HG02885 (cell line): ENCODE results near the gene SCP2D1.
"Not testable (repeated sequence)": the region's sequence is repeated elsewhere in the genome, so short reads cannot be mapped to it uniquely, and the experiment has no call there.

Experiments
- ATAC-seq: cut with Tn5 transposase; IDR thresholded peaks from one replicate; pipeline ENCODE4 v1.9.1; 2021; ENCODE audit warnings: mild to moderate bottlenecking; ENCODE audit not compliant: unreplicated experiment, poor library complexity

SCP2D1 gene

DNA sequence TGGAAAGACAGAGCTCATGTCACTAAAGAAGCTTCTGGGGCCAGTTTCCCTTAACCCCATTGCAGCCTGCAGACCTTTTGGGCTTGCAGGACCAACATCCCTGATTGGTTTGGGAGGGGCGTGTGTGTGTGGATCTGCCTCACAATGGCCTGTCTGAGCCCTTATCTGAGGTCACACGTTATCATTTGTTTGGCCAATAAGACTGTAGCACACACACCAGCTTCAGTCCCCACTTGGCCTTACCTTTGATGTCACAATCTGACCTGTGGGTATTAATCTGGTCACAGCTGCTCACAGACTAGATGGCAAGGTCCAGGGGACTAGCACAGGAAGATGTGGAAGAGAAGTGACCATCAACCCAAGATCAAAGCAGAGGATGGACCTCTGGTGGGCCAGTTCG is at the start of gene SCP2D1:
Gene SCP2D1 (plus strand): TSS at position 301 of the 400 bp plus-strand sequence. CDS start 33 bp downstream, at position 334.
- ATAC-seq, result no peak

DNA sequence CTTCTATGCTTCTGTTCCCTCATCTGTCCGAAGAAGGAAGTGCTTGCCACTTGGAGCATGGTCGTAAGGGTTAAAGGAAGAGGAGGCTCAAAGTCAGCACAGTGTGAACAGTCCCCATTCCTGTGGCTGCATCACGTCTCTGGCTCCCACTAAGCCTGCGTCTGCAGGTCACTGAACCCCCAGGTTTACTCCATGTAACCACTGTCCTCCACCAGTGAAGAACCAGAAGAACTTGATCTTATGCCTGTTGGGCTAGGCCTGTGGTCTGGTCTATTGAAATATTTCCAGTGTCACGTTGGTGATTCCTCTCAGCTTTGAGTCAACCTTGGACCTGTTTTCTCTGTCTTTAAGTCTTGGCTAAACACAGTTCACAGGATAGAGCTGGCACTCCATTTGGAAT is 45.9 kb upstream of the SCP2D1 start:
- no peak for ATAC-seq

- ATAC-seq, result no peak
Measured at GRCh38 chr20:18773566-18773965, 40.0 kb upstream of the SCP2D1 start.

DNA sequence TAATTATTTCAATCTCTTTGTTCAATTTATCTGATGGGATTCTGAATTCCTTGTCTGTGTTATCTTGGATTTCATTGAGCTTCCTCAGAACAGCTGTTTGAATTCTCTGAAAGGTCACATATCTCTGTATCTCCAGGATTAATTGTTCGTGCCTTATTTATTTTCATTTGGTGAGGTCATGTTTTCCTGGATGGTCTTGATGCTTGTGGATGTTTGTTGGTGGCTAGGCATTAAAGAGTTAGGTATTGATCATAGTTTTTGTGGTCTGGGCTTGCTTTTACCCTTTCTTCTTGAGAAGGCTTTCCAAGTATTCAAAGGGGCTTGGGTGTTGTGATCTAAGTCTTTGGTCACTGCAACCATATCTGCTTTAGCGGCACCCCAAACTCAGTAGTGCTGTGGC is 39.4 kb upstream of the SCP2D1 start:
- no peak for ATAC-seq

DNA sequence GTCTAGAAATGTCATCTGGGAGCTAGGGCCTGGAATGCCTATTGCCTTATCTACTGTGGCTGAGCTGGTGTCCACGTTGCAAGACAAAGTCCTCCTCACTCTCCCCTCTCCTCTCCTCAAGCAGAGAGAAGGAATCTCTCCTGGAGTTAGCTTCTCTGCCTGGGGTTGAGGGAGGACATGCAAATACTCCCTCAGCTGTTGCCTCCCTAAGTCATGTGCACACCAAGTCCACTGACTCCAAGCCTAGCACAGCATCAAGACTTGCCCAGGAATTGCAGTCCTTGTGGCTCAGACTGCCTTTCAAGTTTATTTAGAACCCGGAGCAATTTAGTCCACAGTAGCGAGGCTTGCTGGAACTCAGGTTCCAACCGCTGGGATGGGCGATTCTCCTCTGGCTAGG is 38.0 kb upstream of the SCP2D1 start:
- no peak for ATAC-seq

GRCh38 chr20:18778690-18779392 is 34.7 kb upstream of the SCP2D1 start:
- no peak for ATAC-seq

- no peak for ATAC-seq
Measured at GRCh38 chr20:18780385-18781130, 33.0 kb upstream of the SCP2D1 start.

DNA sequence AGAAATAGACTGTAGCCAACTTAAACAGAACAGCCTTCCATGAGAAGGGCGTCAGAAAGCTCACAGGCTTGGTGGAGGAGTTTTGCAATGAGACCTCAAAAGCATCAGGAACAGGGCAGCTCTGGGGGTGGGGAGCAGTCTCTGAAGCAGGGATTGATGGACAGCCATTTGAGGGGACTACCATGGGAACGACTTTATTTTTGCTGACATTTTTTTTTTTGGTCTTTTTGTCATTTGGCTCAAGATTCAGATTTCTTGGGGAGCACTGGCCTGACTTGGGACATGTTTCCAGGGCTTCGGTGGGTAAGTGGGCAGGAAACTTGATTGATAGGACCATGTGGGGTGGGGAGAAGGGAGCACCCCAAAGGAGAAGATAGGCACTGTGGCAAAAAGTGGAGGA is 32.1 kb upstream of the SCP2D1 start:
- ATAC-seq, result no peak

DNA sequence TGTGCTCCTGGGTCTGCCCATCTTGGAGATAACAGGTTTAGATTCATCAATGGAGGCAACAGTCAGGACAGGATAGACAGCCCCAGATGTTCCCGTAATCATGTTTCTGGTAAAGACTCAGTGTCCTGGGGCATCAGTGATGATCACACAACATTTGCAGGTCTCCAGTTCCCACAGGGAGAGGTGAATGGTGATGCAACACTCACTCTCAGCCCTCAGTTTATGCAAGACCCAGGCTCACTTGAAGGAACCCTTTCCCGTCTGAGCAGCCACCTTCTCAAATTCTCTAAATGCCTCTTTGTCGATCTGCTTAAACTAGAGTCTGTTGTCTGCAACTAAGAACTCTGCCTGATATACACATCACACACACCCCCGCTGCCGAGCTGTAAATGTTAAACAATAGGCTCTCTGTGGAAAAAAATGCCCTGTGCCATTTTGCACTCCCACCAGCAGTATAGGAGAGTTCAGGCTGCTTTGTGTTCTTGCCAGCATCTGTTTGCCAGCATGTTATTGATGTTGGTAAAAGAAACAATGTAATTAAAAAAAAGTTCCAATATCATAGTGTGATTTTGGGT is 30.1 kb upstream of the SCP2D1 start:
- ATAC-seq, result no peak

DNA sequence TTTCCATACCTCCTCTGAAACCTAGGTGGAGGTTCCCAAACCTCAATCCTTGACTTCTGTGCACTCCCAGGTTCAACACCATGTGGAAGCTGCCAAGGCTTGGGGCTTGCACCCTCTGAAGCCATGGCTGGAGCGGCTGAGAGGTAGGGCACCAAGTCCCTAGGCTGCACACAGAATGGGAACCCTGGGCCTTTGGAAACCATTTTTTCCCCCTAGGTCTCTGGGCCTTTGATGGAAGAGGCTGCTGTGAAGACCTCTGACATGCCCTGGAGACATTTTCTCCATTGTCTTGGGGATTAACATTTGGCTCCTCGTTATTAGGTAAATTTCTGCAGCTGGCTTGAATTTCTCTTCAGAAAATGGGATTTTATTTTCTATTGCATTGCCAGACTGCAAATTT is 26.5 kb upstream of the SCP2D1 start:
- not testable (repeated sequence) for ATAC-seq

GRCh38 chr20:18788021-18788420 is 25.6 kb upstream of the SCP2D1 start:
- ATAC-seq, result no peak

GRCh38 chr20:18790787-18791186 is 22.8 kb upstream of the SCP2D1 start:
- no peak for ATAC-seq

- peak; percentile 98 for ATAC-seq
Measured at GRCh38 chr20:18793625-18794427, 19.8 kb upstream of the SCP2D1 start.

DNA sequence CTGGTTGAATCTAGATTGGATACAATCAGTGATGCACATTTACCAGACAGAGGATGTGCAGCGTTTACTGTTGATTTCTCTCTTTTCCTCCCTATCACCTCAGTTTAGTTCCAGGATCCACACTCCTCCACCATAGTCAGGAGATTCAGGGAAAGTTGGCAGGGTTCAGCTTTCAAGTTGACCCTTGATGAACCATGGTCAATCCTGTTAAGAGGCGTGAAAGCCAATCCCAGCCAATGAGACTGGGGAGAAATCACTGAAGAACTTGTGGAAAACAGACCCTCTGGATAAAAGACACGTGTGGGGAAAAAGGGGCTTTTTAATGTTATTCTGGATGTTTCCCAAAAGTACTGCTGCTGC is 19.2 kb upstream of the SCP2D1 start:
- no peak for ATAC-seq

DNA sequence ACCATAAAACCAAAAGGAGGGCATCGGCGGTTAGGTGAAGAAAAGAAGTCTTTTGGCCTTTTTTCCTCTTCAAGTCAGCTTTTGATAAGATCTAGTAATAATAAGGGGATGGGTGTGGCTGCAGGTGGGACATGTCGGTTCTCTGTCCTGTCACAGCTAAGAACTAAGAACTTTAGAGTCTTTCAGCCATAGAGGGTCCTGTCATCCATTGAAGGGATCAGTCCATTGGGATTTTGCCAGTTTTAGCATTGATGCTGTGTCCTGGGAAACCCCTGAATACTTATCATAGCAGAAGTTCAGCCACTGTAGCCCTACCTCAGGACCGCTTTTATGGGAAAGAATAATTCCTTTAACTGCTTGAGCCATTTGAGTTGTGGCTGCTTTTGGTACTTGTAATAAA is 18.2 kb upstream of the SCP2D1 start:
- ATAC-seq, result no peak

DNA sequence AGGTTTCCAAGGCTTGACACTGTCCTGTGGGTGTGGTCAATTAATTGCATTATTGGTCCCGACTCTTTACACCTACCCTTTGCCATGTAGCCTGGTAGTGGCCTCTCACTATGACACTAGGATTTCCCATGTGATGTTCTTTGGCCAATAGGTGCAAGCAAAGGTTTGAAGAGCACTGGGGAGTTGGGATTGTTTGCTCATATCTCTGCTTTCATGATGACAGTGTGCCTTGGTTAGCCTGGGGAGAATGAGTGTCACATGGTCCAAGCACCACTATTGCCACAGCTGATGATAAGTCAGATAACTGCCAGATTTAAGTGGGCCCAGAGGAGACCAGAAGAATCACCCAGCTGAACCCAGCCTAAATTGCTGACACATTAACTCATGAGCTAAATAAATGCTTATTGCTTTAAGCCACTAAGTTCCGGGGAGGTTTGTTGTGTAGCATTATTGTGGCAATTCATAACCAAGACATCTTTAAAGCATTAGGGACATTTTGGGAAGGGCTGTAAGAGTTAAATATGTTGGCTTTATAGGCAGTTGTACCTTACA is 17.2 kb upstream of the SCP2D1 start:
- no peak for ATAC-seq

- no peak for ATAC-seq
Measured at GRCh38 chr20:18801516-18801915, 12.1 kb upstream of the SCP2D1 start.

GRCh38 chr20:18802012-18802634 is 11.5 kb upstream of the SCP2D1 start:
- ATAC-seq, result peak; percentile 90

DNA sequence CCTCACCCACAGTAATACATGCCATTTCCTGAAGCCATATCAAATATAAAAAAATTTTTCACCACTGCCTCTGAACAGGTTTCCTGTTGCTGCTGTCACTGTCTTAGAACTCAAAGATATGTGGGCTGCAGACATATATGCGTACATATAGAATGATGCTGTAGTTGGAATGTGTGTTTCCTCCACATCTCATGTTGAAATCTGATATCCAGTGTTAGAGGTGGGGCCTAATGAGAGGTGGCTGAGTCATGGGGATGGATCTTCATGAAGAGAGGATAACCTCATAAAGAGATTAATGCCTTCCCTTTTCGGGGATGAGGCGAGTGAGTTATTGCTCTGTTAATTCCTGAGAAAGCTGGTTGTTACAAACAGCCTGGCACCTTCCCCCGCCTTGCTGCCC is 7.7 kb upstream of the SCP2D1 start:
- no peak for ATAC-seq

DNA sequence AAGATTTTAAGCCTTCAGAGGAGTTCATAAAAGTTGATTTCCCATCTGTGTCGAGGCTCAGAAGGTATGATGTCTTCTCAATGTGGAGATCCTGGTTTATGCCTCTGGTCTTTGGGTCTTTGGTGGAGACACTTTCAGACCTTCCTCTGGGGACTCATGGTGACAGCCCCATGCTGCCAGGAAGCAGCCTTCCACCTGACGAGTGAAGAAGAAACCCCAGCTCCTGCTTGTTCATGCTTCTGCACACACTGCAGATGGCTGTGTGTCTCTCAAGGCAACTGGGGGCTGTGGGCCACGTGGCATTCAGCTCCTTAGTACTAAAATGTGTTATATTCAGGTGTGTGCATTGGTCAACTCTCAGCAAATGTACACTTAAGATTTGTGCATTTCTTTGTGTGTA is 4.9 kb upstream of the SCP2D1 start:
- ATAC-seq, result peak; percentile 62
